ENCODE results near the gene GLS.

GLS gene

DNA sequence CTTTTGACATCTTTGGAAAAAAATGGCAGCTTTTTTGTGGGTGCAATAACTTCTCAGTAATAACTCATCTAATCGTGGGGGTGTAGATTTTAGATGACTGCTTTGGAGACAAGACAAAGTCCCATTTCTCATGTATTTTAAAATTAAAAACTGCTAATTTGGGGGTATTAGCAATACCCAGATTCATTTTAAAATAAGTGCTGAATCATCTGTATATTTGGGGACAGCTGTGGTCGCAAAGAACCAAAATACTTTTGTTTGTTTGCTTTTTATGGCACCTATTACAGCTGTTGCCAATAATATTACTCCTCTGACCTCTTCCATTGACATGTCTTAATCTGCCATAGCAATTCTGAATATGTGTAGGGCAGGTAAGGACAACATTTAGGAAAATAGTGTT, 87.9 kb downstream of the GLS start:
- DNase-seq (ENCODE audit: low spot score) (no peak), FAIRE-seq (no peak)

DNA sequence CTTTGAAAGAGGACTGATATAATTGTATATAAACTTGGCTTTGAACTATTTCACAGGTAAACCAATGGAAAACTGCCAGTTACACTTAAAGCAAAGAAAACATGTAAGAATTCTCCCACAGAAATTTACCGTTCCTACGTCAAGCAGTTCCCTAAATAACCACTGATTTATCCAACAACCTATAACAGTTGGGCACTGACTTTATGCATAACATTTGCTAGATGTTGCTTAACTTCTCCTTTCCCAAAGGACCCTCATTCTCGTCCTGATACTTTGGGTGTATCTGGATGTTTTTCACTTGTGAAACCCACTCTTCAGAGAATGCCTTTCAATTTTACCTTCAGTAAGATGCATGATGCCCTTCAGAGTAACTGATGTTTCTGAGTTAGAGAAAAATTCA, 89.5 kb downstream of the GLS start:
- no peak for FAIRE-seq
- no peak for DNase-seq (ENCODE audit: low spot score)

DNA sequence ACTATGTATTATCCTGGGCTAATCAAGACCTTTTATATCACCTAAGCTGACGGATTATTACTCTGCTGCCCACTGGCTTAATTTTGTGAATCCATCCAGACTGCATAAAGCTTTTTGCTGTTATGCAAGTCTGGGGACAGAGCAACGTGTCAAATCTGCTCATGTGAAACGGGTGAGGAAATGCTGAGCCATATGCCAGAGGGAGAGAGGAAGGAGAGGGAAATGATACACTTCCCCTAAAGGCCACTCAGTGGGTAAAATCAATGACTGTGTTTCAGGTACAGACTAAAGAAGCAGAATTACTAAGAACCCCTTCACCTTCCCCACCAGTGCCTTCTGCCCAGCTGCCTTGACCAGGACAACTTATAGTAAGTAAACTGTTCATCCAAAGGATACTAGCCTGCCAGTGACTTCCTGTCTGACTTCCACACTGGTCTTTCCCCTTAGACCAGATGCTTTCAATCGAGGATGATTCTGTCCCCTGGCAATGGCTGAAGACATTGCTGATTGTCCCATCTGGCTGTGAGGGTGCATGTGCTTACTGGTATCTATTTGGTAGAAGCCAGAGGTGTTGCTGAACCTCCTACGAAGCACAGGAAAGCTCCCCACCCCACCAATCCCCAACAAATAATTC, 90.4 kb downstream of the GLS start:
- DNase-seq (ENCODE audit: low spot score) (no peak), FAIRE-seq (no peak)

DNA sequence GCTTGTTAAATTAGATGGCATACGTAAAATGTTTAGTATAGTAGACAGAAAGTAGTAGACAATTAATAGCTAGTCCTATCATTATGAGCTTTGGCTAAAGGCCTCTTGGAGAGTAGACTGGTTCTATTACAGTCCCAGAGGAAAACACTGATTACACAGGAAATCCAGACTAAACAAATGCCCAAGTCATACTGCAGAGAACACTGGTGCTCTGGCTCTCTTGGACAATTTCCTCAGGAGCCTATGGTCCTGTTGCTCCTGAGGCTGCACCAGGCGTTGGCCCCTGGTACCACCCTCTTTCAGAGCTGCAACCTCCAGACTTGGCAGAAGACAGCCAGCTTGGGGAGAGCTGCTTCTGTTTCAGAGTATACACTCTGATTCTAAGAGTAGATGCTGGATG, 91.6 kb downstream of the GLS start:
- DNase-seq (ENCODE audit: low spot score): no peak
- no peak for FAIRE-seq

DNA sequence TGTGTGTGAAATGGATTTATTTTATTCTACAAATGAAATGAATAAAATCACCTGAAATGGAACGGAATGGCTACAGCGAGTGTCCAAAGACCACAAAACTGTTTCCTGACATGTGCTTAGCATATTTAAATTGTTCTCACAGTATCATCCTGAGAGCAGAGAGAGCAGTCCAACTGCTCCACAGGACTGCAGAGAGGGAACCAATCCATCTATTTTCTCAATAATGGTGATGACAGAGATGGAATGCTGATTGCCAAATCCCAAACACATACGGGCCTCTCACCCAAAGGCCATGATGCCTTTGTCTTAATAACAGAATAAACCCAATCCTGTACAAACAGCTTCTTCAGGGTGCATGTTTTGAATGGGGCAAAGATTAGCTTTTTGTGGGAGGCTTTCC, 92.2 kb downstream of the GLS start:
- FAIRE-seq (no peak), DNase-seq (ENCODE audit: low spot score) (no peak)

DNA sequence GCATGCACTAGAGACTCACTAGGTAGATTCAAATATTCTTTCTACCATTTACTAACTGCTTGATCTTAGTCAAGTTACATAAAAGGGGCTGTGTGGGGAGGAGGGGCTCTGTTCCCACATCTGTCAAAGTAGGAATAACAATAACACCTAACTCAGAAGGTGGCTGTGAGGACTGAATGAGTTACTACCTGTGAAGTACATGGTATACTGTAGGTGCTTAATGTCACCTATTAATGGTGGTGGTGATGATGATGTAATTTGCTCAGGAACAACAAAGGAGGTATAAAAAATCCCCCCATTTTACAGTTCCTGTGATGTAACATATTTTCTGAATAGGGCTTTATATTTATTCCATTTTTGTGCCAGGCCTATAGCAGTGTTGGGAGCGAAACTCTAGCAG, 92.6 kb downstream of the GLS start:
- FAIRE-seq (no peak), DNase-seq (ENCODE audit: low spot score) (no peak)

DNA sequence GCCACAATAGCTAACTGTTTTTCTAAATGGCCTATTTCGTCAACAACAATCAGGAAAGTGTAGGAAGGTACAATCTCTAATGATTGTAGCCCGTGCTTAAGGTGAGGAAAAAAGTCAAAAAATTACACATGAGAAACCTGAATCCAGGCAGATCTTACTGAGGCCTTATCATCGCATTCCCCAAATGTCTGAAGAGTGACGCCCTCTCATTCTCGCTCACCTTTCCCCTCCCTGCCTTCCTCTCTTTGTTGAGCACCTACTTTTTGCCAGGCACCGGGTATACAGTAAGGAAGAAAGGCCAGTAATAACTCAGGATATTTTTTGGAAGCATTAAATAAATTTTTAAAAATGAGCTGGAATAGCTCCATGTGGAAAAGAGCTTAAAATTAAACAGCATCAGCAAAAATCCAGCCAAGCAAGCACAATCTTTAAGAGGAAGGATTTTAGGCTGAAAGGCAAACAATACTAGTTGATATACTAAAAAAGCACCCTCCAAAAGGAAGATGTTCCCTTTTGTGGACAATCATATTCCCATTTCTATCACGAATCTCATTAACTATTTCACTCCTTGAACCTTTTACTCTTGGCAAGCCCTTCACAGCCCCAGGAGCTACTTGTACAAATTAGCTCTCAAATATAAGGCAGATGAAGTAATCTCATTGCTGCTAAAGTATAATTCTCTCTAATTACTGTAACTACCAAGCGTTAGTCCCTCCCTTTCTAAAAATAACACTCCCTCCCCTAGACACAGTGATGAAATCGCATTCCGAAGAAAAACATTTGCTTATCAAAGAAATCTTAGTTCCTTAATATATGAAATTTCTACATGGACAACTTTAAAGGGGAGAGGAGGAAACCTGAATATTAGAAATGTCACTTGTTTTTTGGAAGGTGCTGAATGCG, 93.4 kb downstream of the GLS start:
- DNase-seq (ENCODE audit: low spot score) (no peak), FAIRE-seq (no peak)

DNA sequence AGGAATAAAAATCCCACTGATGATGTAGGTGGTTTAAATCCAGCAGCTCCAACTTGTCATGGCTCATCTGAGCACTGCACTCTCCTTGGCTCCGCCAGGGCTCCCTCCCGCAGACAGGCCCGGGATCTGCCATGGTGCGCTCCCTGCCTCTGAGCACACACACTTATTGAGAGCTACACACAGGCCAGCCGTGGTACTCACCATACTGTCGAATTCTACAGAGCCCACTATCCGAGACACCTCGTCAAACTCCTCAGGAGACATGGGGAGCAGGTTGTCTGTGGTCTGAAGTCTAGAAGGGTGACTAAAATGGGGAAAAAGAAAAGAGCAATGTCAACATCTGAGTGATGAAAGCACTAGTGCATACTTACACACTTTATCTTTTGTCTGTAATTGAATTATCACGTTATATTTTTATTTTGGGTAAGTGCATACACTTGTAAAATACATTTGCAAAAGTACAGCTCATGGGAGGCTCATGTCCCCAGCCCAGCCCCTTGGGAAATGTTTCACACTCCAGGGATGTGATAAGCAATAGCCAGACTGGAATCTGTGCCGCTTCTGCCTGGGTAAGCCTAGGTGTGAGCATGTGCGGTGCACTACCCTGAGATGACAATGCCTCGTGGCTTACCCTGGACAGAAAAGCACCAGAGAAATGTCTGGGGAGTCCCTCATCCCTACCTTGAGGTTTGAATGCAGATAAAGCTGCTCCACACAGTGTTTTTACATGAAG, 94.2 kb downstream of the GLS start:
- no peak for FAIRE-seq
- no peak for DNase-seq (ENCODE audit: low spot score)

DNA sequence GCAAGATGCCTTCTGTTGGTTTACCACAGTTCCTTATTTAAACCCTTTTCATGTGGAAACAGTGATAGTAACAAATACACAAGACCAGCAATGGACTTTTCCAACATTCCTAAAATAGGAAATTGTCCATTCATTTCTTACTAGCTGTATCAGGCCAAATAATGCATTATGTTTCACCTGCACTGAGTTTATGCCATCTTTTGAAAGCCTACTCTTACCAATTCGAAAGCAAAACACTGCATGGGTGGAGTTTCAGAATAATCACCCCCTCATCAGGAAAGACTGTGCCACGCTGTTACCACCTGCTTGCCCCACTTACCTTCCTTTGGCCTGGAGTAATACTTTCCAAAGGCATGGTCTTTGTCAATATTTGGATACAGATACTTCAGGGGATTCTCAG, 95.9 kb downstream of the GLS start:
- FAIRE-seq (no peak), DNase-seq (ENCODE audit: low spot score) (no peak)

DNA sequence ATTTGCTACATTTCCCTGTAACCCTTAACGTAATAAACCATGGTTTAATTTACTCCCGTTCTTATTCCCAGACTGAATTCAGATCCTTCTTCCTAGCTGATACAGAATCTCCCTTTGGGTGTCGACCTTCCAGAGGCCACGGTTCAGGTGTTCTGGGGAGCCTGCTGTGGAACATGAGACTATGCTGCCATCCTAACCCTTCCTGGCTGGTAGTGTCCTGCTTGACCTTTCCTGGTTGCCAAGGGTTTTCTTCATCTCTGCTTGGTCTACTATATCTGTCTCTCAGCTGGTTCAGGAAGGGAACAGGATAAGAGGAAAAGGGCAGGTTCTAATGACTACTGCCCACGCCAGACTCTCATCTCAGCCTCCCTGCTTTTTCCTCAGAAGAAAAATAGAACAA, 96.9 kb downstream of the GLS start:
- FAIRE-seq (no peak), DNase-seq (ENCODE audit: low spot score) (no peak)

DNA sequence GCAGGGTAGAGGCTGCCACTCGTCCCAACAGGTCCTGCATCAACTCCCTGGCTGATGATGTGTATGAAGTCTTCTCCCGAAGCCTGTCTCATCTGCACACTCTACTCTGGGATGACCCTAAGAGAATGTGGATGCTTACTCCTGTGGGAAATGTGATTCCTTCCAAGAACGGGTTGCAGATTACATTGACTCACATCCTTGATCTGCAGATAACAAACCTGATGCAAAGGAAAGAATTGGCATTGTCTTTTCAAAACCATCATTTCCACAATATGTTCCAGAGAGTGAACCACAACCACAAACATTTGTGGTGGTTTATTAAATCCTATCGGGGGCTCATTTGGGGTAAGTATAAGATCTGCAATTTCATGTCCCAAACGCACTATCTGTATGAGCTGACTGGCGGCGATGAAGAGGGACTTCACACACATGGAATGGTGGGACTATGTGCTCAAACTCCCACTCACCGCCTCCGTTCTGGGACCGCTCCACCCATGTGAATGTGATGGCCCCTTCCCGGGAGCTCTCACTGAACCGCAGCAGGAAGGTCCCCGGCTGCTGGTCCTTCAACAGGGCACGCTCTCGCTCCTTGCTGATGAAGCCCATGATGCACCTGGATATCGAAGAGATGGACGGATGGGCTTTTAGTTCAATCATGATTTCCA, 97.9 kb downstream of the GLS start:
- DNase-seq (ENCODE audit: low spot score) (no peak), FAIRE-seq (no peak)

DNA sequence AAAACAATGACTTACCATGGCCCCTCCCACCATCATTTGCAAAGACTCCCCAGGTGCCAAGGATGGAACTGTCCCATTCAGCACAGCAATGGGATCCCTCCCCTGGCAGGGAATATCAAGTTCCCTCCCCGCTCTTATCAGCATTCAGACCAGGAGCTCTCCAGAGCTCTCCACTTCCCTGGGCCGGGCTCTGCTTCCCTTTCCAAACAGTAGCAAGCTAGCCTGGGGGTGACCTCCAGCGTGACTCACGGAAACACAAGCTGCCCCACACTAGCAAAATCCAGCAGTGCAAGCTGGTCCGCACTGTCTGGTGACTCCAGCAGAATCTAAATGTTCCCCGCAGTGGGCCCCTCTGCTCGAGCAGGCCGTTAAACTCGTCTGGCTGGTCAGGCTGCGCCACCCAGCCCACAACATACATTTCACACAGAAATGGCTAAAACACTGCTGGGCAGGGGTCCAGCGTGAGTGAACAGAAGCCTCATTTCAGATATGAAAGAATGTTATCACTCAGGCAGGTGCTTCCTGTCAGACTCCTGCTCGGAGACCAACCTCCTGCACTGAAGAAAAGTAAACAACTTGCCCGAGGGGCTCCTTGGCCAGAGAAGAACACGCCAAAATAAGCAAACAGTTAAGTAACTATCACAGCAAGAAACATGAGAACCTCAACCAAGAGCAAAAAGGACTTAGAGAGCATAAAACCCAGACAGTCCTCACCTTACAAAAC, 99.4 kb downstream of the GLS start:
- DNase-seq (ENCODE audit: low spot score) (no peak), FAIRE-seq (no peak)

DNA sequence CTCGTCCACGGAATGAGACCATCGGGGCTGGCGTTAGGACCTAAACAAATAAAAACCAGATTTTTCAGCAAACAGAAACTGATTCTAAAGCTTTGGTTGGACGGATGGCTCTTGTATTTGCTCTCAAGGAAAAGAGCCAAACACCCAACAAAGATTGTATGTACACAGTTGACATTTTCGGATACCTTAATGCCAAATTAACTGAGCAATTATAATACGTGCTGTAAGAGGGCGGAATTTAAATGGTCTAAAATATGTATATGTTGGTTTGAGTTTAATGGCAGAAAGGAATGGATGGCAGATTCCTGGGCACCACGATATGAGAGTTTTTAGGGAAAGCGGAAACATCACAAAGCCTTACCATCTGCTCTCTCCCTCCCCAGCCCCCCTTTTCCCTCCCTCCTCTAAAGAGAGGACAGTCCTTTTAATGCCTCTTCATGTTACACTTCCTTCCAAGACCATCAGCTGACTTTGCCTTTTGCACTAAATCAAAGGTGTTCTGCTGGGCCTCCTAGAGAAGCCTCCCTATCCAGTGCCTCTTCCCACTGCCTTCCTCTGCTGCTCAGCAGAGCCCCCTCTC, 100.1 kb downstream of the GLS start:
- FAIRE-seq (no peak), DNase-seq (ENCODE audit: low spot score) (no peak)

DNA sequence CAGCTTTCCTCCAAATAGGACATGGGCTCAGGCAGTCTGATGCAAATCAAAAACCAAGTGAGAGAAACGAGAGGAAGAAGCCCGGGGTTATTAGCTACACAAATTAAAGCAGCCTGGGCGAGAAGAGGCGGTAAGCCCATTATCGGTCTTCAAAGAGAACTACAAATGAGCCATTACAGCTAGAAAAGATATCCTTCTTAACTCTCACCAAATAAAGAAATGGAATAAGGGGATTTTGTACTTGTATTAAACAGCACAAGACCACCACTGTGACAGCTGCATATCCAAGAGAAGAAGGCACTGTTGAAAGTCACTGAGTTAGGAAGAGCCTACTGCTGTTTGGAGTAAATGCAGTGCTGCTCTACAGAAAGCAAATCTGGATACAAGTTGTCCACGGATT, 100.7 kb downstream of the GLS start:
- no peak for FAIRE-seq
- no peak for DNase-seq (ENCODE audit: low spot score)

DNA sequence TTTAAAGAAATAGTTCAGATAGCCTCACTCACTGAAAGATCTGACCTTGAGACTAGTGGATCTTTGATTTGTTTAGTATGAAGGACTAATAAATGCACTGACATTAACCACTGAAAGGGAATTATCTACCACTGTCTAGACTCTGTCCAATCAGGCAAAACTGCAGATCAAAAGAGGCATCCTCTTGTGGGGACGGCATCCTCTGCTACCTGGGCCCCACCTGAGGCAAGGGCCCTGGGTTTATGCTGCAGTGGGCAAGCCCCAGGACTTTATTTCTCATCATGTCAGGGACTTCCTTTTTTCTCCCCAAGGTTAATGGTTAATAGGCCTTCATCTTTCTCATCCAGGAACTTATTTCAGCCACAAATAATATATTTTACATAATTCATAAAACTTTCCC, 101.1 kb downstream of the GLS start:
- DNase-seq (ENCODE audit: low spot score): no peak
- no peak for FAIRE-seq

DNA sequence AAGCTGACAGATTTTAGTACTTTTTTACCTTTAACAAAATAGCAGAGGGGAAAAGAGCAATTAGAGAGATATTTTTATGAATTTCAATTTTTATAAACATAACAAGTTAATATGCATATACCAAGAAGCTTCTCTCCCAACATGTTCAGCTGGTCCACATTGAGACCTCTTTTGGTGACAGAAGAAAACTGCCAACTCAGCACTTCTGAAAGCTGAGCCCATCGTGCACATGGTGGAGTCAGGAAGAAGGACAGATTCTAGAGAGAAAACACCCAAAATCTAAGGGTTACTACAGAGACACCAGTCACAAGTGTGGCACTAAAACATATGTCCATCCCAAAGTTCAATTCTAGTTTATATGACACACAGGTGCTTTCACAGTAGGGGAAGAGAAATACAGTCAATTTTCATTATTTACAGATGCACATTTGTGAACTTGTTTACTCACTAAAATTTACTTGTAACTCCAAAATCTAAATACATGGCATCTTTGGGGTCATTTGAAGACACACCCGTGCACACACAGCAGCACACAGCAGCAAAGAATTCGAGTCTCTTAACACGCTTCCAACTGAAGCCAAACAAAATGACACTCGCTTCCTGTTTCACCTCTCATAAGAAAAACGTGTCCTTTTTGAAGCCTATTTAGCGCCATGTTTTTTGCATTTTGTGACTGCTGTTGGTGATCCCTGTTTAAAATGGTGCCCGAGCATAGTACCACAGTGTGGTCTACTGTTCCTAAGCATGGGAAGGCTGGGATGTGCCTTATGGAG, 101.8 kb downstream of the GLS start:
- FAIRE-seq (no peak), DNase-seq (ENCODE audit: low spot score) (no peak)

DNA sequence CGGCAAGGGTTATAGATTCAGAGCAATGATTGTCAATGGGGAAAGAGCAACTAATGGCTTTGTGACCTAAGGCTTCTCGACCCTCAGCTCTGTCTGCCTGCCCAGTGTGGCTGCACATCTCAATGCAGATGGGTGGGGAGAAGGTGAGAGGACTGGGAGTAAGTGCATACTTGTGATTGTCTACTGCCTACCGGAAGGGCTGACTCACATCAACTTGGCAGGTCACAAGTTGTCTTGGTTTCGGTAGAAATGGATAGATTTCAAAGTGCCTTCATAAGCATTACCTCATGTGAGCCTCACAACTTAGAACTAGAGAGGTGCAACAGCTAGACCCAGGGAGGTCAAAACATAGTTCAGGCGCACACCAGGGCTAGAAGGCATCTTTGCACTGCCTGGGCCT, 104.0 kb downstream of the GLS start:
- FAIRE-seq: no peak
- no peak for DNase-seq (ENCODE audit: low spot score)

DNA sequence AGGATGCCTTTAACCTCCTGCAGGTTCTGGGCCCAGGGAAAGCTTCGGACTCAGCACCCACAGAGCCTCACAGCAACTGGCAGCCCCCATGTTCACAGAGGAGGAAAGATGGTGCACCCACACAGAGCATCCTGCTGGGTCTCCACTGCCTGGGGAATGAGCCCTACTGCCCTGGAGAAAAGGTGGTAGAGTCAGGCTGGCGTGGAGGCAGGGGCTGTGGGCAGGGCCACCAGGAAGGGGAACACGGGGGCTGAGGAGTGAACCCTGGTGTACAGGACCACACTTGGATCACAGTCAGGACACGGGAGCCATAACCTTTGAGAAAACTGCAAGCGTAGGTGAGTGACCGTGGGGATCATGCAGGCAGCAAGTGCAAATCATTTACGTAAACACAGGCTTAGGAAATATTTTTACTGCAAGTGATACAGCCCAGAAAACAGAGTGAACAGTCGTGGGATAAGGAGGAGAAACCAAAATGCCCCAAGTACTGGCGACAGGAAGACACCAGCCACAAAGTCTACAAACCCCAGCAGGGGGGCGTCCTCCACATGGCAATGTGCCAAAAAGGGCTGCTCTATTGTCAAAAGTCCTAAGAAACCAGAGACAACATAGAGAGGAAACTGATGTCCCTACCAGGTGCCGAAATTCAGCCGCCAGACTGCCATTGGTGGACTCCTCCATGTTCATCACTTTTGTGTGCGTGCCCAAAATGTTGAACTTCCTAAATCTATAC, 105.8 kb downstream of the GLS start:
- DNase-seq (ENCODE audit: low spot score): no peak
- no peak for FAIRE-seq

DNA sequence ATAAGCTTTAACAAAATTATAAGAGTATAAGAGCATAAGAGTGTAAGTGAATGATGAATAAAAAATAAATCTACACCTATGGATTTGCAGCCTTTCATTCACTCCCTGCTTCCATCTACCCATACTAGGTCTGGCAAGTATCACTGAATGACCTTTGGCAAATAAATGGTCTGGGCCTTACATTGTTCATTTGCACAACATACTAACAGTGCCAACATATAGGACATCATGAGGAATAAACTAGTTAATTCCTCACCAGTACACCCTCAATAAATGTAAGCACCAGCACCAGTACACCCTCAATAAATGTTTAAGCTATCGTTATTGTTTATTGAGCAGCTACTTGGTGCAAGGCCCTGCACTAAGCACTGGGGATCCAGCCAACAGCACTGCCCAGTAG, 106.5 kb downstream of the GLS start:
- no peak for DNase-seq (ENCODE audit: low spot score)
- no peak for FAIRE-seq

Data from urothelium cell line (cell line).